Pancreas (tissue), 10 donors: ENCODE measurements around the gene BHLHA15. TPM values are rescaled to one million over a fixed set of nuclear protein-coding genes. Genes with fewer than 3 reads are reported as not detected.
A peak's percentile ranks its signal among the peaks of the same experiment; 100 is the strongest.

Experiments used
- ATAC-seq, 4 donors: fragments of 200-7000 bp; cut with Tn5 transposase; one replicate each; pipeline versions ENCODE4 v1.8.0 to v1.9.1; 2020; ENCODE audit warnings: mild to moderate bottlenecking in 4 of 4, moderate library complexity in 4 of 4
- DNase-seq, 6 donors: peaks; one replicate each; pipeline ENCODE4 v3.0.0-alpha.2; 2020
- FAIRE-seq: peaks from 2 replicates; lab custom pipeline; 2012; peaks lifted over from hg19 to GRCh38; lab: Jason Lieb, UNC
- H3K27ac ChIP-seq, 4 donors: fragments of 200-600 bp; sonication (generic); 1 replicate in 3 of 4; 2 replicates in 1 of 4; pipeline versions ENCODE4 v1.5.0 to v1.8.0; 2020
- H3K27me3 ChIP-seq, 4 donors: fragments of 200-600 bp; one replicate each; pipeline ENCODE4 v1.8.0; 2021
- H3K36me3 ChIP-seq, 3 donors: fragments of 200-600 bp; sonication (generic) in 1 of 3; one replicate each; pipeline versions ENCODE4 v1.5.0 to v1.8.0; 2020 to 2021
- H3K4me1 ChIP-seq, 3 donors: fragments of 200-600 bp; one replicate each; pipeline ENCODE4 v1.8.0; 2021
- H3K4me3 ChIP-seq, 4 donors: fragments of 200-600 bp; sonication (generic) in 2 of 4; one replicate each; pipeline versions ENCODE4 v1.5.0 to v1.8.0; 2020 to 2021
- H3K9me3 ChIP-seq, 4 donors: fragments of 200-600 bp; one replicate each; pipeline ENCODE4 v1.8.0; 2021
- WGBS, 2 donors: extraction: QIAGEN DNeasy Blood & Tissue Kit; methylation state at CpG; one replicate each; pipeline ENCODE4 v1.1.7; 2013; 5-methylcytosine and 5-hydroxymethylcytosine counted together
- intact Hi-C, 3 donors: fragments of 100-400 bp; cut with DNase I; formaldehyde crosslinking; loops; one replicate each; pipeline versions ENCODE4 v1.11.1 to v1.14.2; 2022
- polyA plus RNA-seq, 2 donors: library from polyadenylated mRNA; stranded (reverse); fragments of 200-250 nt; gene quantifications; one replicate each; pipeline ENCODE4 v1.2.3, GENCODE V29; 2013
- total RNA-seq, 6 donors: library from RNA; stranded (reverse); fragmentation: NEBNext Ultra II Directional in 4 of 6; extraction: Animal tissue kit (Norgen Biotek cat#: 25700) in 4 of 6; gene quantifications; one replicate each; pipeline versions ENCODE4 v1.2.1 to v1.2.4, GENCODE V29; 2021 to 2023
- TF ChIP-seq, protein P1 (sequence below), 4 donors: fragments of 200-600 bp; sonication (generic) in 3 of 4; IDR thresholded peaks; one replicate each; pipeline versions ENCODE4 v1.5.0 to v1.8.0; 2021; ENCODE audit warnings: antibody characterized with exemption in 4 of 4
- donor health status: healthy with polysubstance abuse.
- donor health status: DM: no; HTN: no; CAD: no; lungs with moderate emphysema.
- donor health status: DM: no; HTN: no; CAD: no.
- donor health status: control.
- donor health status: control.
- donor health status: Bipolar disorder and iron deficiency.
- donor health status: DM: yes; HTN: yes; CAD: no.
- donor health status: DM: no; HTN: no; CAD: no.
- donor health status: DM: no; HTN: no; CAD: no.
- donor health status: DM: yes; HTN: yes; CAD: no.

BHLHA15 gene
- total RNA-seq (100 to 1,000 TPM in 4 of 6 donors, 10 to 100 TPM in 2; 70.9 to 405 (median 172) TPM), polyA plus RNA-seq (10 to 100 TPM; 32.5 to 98.0 TPM)

DNA sequence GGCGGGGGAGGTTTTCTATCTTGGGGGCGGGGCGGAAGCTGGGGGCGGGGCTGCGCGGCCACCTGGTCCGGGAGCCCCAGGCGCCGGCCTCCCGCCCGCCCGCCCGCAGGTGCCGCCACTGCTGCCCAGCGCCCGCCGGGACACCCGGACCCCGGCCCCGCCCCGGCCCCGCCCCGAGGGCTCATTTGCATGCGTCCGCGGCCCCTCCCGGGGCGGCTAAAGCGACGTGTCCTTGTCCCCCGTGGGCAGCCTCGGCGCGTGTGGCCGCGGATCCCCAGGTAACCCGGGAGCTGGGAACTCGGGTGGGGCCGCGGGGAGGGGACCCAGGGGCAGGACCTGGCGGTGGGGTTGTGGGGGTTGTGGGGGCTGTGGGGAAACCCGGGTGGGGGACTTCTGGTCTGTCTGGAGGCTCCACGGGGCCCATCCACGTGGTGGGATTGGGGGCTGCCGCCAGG is at the start of gene BHLHA15:
Gene BHLHA15, plus strand, starts transcription at position 219 of the 455 bp plus-strand sequence. CDS start 871 bp downstream, outside the sequence.
- ATAC-seq (peak; percentile 53 to 68 (median 58)), DNase-seq (peak; percentile 89 to 97 (median 94)), FAIRE-seq (no peak)
- H3K36me3 ChIP-seq: peaks cover 0 to 25% (median 0%) of the 10 kb centered on the region in 3 donors
- no peaks in the 10 kb centered on the region for H3K9me3 ChIP-seq
- H3K4me1 ChIP-seq: peaks cover 4 to 11% (median 6%) of the 10 kb centered on the region in 3 donors
- H3K27me3 ChIP-seq: no peaks in the 10 kb centered on the region
- intact Hi-C loops: loop anchor here in 1 of 3 donors (5.0 kb wide), 1 partner anchor 34 kb away; no protein-coding TSS in a partner anchor
- H3K4me3 ChIP-seq: peak within 1 kb of the TSS; percentile 42 to 82 (median 60)
- WGBS, 2 donors: 2% methylated on average over 45 of the region's 45 CpGs; no CpG with 5 or more reads in 1 of the 2 donors
- TF ChIP-seq, protein P1, sequence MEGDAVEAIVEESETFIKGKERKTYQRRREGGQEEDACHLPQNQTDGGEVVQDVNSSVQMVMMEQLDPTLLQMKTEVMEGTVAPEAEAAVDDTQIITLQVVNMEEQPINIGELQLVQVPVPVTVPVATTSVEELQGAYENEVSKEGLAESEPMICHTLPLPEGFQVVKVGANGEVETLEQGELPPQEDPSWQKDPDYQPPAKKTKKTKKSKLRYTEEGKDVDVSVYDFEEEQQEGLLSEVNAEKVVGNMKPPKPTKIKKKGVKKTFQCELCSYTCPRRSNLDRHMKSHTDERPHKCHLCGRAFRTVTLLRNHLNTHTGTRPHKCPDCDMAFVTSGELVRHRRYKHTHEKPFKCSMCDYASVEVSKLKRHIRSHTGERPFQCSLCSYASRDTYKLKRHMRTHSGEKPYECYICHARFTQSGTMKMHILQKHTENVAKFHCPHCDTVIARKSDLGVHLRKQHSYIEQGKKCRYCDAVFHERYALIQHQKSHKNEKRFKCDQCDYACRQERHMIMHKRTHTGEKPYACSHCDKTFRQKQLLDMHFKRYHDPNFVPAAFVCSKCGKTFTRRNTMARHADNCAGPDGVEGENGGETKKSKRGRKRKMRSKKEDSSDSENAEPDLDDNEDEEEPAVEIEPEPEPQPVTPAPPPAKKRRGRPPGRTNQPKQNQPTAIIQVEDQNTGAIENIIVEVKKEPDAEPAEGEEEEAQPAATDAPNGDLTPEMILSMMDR (IDR thresholded peaks at IDR 0.05): no peak
- peak within 1 kb of the TSS; percentile 88 to 94 (median 90) for H3K27ac ChIP-seq

DNA sequence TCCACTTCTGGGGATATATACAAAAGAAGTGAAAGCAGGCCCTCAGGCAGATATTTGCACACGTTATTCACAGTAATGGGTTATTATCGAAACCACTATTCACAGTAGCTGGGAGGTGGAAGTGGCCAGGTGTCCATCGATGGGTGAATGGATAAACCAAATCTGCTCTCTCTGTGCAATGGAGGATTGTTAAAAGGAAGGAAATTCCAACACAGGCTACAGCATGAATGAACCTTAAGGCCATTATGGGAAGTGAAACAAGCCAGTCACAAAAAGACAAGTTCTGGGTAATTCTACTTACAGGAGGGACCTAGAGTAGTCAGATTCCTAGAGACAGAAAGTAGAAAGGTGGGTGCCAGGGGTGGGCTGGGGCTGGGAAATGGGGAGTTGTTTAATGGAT is 48.5 kb upstream of the BHLHA15 start:
- TF ChIP-seq, protein P1 (IDR thresholded peaks at IDR 0.05): no peak
- ATAC-seq: no peak
- Histone ChIP-seq H3K27me3 (no peaks in the 10 kb centered on the region), H3K27ac (no peak overlapping the region), H3K36me3 (no peaks in the 10 kb centered on the region), H3K9me3 (no peaks in the 10 kb centered on the region), H3K4me1 (peaks cover 0 to 8% (median 0%) of the 10 kb centered on the region in 3 donors), H3K4me3 (no peak overlapping the region)
- intact Hi-C loops: loop anchor here in 1 of 3 donors (10.0 kb wide), 1 partner anchor 138 kb away; no protein-coding TSS in a partner anchor
- no peak for FAIRE-seq
- WGBS, 2 donors: 94 to 98% methylated on average over 3 of the region's 3 CpGs
- no peak for DNase-seq

DNA sequence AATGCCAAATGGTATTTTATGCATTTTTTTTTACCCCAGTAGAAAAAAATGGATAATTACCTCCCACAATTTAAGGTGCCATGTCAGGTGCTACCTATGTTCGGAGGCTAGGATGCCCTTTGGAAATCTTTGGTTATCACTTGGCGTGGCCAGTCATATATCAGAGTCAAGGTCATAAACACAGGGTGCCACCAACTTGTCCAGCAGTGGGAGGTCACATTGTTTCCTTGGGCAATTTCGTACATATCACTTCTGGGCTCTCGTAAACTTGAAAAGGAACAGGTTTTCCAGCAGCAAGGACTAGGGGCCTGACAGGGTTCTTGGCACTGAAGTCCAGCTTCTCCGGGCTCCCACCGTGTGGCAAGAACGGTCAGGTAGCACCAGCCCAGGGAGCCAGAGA is 48.0 kb upstream of the BHLHA15 start:
- DNase-seq (no peak), FAIRE-seq (no peak), ATAC-seq (no peak)
- 32 to 42% methylated on average over 7 of the region's 7 CpGs for WGBS, 2 donors
- TF ChIP-seq, protein P1 (IDR thresholded peaks at IDR 0.05): no peak
- Histone ChIP-seq H3K36me3 (no peaks in the 10 kb centered on the region), H3K27ac (no peak overlapping the region), H3K9me3 (no peaks in the 10 kb centered on the region), H3K27me3 (no peaks in the 10 kb centered on the region), H3K4me3 (no peak overlapping the region), H3K4me1 (peaks cover 0 to 8% (median 0%) of the 10 kb centered on the region in 3 donors)
- intact Hi-C loops: loop anchor here in 1 of 3 donors (10.0 kb wide), 1 partner anchor 138 kb away; no protein-coding TSS in a partner anchor

DNA sequence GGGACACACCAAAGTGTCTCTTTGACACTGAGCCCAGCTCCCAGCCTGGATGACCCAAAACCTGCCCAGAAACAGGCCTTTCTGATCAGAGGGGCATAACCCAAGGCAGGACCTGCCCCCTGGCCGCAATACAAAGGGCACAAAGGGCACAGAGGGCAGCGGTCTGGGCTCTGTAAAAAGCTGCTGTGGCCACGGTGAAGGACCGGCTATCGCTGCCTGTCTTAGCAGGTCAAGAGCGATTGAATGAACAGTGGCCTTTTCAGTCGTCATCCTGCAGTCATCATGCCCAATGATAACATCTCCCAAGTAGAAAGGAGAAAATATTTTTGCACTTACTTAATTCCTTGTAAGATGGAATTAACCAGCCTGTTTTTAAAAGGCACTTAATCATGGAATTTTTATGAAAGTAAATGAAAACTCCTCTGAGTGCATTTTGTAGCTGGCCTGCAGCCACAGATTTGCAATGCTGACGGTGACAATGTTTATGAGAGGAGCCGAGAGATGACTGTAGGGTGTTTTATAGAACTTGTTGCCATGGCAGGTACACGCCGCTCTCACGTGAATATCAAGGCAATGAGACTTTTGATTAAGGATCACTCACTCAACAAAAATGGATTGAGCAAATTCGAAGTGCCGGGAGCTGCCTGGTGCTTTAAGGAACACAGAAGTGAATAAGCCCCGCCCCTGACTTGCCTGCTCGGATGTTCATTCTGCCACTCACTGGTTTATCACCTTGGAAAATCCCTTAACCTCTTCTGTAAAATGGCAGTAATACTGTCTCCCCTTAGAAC is 47.3 kb upstream of the BHLHA15 start:
- H3K27ac ChIP-seq: no peak overlapping the region
- FAIRE-seq (no peak), ATAC-seq (peak in 2 of 4 donors; percentile 7 to 10), DNase-seq (no peak)
- TF ChIP-seq, protein P1 (IDR thresholded peaks at IDR 0.05): no peak
- no peaks in the 10 kb centered on the region for H3K9me3 ChIP-seq
- no peak overlapping the region for H3K4me3 ChIP-seq
- no peaks in the 10 kb centered on the region for H3K27me3 ChIP-seq
- intact Hi-C loops: loop anchor here in 1 of 3 donors (10.0 kb wide), 1 partner anchor 139 kb away; no protein-coding TSS in a partner anchor
- no peaks in the 10 kb centered on the region for H3K36me3 ChIP-seq
- 51 to 57% methylated on average over 16 of the region's 16 CpGs for WGBS, 2 donors
- H3K4me1 ChIP-seq: peaks cover 0 to 10% (median 1%) of the 10 kb centered on the region in 3 donors
